Duodenal mucosa (tissue), 2 donors: ENCODE measurements around the gene IER3IP1.
"Not testable (repeated sequence)": the region's sequence is repeated elsewhere in the genome, so short reads cannot be mapped to it uniquely, and the experiment has no call there.

ENCODE experiments used
- H3K27ac ChIP-seq: one replicate; pipeline ENCODE4 v1.7.0; 2013; ENCODE audit warnings: low read depth, low read length
- H3K27me3 ChIP-seq, 2 donors: one replicate each; pipeline ENCODE4 v1.7.0; 2013; ENCODE audit warnings: low read length in 2 of 2, control low read depth in 1 of 2; ENCODE audit not compliant: insufficient read depth in 2 of 2, control insufficient read depth in 1 of 2
- H3K36me3 ChIP-seq, 2 donors: one replicate each; pipeline ENCODE4 v1.7.0; 2013; ENCODE audit warnings: low read length in 2 of 2, control low read depth in 1 of 2; ENCODE audit not compliant: insufficient read depth in 2 of 2, control insufficient read depth in 1 of 2
- H3K4me1 ChIP-seq, 2 donors: one replicate each; pipeline ENCODE4 v1.7.0; 2013; ENCODE audit warnings: low read length in 2 of 2, control low read depth in 1 of 2; ENCODE audit not compliant: insufficient read depth in 2 of 2, control insufficient read depth in 1 of 2
- H3K4me3 ChIP-seq, 2 donors: one replicate each; pipeline ENCODE4 v1.7.0; 2013; ENCODE audit warnings: low read length in 2 of 2, low read depth in 1 of 2
- H3K9ac ChIP-seq, 2 donors: one replicate each; pipeline ENCODE4 v1.7.0; 2013; ENCODE audit warnings: low read length in 2 of 2, low read depth in 1 of 2
- H3K9me3 ChIP-seq, 2 donors: one replicate each; pipeline ENCODE4 v1.7.0; 2013; ENCODE audit warnings: low read length in 2 of 2, control low read depth in 1 of 2; ENCODE audit not compliant: control insufficient read depth in 1 of 2

The IER3IP1 gene, protein sequence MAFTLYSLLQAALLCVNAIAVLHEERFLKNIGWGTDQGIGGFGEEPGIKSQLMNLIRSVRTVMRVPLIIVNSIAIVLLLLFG

DNA sequence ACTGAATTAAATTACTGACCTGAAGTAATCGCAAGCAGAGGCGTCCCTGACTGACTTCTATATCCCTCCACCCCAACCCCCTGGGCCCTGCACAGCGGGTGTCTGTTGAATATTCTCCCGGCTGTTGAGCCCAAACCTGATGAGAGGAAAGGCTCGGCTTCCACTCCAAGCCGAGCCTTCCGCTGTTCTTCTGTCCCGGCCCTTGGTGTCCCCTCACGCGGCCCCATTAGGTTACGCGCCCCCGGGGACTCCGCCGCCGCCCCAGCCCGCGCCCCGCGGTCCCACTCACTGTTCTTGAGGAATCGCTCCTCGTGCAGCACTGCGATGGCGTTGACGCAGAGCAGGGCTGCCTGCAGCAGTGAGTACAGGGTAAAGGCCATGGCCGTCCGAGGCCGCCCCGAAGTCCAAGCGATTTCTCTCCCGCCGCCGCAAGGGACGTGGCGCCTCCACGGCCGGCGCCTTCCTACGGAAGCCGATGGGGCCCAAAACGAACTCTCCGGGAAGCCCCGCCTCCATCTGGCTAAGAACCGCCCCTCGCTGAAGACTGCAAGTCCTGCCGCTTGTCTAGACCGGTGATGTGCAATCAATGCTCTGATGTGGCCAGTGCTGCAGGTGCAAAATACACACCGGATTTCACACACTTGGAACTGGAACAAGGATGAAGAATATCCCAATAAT is at the start of gene IER3IP1:
Gene IER3IP1, minus strand, starts transcription at position 467 of the 678 bp plus-strand sequence. Its CDS starts 87 bp downstream, at position 380.
- Histone ChIP-seq H3K27ac (peak within 1 kb of the TSS; percentile 75), H3K27me3 (no peaks in the 10 kb centered on the region), H3K36me3 (peaks cover 0 to 5% of the 10 kb centered on the region in 2 donors), H3K9ac (peak within 1 kb of the TSS; percentile 78 to 88), H3K4me1 (peaks cover 17 to 18% of the 10 kb centered on the region in 2 donors), H3K4me3 (peak within 1 kb of the TSS; percentile 88), H3K9me3 (no peaks in the 10 kb centered on the region)

DNA sequence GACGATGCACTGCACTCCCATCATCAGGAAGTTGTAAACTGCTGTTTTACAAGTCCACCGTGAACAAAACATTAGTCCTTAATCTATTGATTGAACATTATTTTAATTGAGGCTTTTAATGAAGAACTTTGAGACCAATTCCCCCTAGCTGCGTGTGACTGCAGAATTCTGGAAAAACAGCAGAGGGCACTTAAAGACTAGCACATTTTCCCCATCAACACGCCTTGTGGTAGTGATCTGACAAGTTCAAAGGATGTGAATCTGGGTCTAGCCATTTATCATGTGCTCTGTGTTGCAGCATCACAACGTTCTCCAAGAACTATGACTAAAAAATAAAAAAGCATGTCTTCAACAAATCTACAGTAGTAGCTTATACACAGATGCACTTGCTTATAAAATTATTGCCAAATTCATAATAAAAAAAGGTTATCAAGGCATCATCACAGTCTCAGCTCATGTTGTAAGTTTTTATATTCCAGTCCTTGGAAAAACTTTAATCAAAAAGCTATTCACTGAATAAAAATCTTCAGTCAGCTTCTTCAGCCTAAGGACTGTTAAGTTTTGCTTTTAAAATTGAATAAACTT is 39.5 kb upstream of the IER3IP1 start:
- H3K4me3 ChIP-seq = no peak overlapping the region
- peaks cover 3 to 14% of the 10 kb centered on the region in 2 donors for H3K27me3 ChIP-seq
- no peak overlapping the region for H3K9ac ChIP-seq
- no peaks in the 10 kb centered on the region for H3K9me3 ChIP-seq
- H3K36me3 ChIP-seq = no peaks in the 10 kb centered on the region
- H3K4me1 ChIP-seq = no peaks in the 10 kb centered on the region
- H3K27ac ChIP-seq = no peak overlapping the region

DNA sequence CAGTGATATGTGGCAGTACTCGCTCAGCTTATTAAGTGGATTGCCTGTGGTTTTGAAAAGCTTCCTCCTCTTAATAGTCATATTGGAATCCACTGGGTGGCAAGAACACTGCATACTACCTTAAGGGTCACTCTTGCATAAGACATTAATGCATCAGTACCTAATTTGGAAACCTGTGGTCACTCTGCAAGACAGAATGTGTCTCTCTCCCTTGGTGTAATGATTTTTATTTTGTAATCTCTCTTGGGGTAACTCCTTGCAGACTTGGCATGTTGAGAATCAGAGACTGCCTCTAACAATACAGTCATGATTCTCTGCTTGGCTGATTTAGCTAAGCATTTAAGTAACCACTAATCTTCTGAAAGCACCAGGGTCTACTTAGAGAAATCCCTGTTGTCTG is 33.0 kb upstream of the IER3IP1 start:
- Histone ChIP-seq H3K27me3 (peaks cover 4 to 8% of the 10 kb centered on the region in 2 donors), H3K9ac (no peak overlapping the region), H3K4me1 (no peaks in the 10 kb centered on the region), H3K9me3 (no peaks in the 10 kb centered on the region), H3K27ac (no peak overlapping the region), H3K4me3 (no peak overlapping the region), H3K36me3 (no peaks in the 10 kb centered on the region)

DNA sequence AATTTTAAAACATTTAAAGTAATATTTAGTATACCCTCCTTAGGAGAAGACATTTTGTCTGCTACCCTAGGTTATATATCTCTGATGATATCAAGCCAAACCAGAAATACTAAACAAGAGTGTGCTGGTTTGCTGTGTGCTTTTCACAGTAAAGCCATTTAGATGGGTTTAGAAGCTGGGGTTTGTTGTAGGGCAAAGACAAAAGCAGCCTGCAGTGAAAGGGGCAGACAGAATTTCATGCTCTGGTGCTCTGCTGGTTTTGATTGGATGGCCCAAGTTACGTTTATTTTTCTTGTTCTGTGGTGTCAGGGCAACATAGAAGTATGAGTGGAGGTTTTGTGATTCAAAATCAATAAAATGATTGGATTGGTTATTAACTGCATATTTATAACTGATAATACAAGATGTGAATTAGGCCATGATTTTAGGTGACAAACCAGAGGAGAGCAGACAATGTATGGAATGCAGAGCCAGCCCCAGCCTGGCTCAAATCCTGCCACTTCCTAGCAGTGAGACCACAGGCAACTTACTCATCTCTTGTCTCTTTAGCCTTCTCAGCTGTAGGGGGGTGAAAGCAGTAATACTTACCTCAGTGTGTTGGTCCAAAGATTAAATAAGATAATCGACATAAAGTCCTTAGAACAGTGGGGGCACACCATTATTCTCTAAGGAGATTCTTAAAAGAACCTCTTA is 30.9 kb upstream of the IER3IP1 start:
- no peak overlapping the region for H3K9ac ChIP-seq
- H3K27ac ChIP-seq = no peak overlapping the region
- no peaks in the 10 kb centered on the region for H3K4me1 ChIP-seq
- H3K4me3 ChIP-seq = no peak overlapping the region
- no peaks in the 10 kb centered on the region for H3K9me3 ChIP-seq
- H3K36me3 ChIP-seq = no peaks in the 10 kb centered on the region
- H3K27me3 ChIP-seq = peaks cover 4% of the 10 kb centered on the region in 2 donors

DNA sequence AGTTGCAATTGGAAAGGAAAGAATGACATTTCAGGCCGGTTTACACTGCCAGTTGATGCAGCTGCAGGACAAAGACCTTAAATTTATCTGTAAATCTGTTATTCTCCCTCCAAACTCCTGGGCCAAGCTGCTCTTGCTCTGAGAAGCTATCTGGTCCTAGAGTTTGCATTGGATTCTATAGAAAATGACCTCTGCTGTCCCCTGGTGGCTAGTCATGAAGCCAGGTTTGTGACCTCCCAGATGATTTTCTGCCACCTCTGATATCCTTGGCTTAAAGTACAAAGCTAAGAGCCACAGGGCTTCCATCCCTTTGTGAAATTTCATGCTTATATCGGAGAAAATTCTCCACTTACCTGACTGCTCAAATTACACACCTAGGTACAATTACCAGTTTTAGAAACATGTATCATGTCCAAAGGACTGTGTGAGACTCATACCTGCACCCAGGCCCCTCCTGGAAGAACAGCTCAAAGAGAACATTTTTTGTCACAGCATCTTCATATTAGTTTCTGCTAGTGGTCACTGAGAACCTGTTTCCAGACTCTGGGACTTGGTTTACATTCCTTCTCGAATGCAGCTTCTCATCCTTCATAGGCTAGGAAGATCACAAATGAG is 28.9 kb upstream of the IER3IP1 start:
- Histone ChIP-seq H3K4me3 (no peak overlapping the region), H3K27me3 (peaks cover 4% of the 10 kb centered on the region in 2 donors), H3K9ac (no peak overlapping the region), H3K27ac (no peak overlapping the region), H3K9me3 (no peaks in the 10 kb centered on the region), H3K4me1 (no peaks in the 10 kb centered on the region), H3K36me3 (no peaks in the 10 kb centered on the region)

DNA sequence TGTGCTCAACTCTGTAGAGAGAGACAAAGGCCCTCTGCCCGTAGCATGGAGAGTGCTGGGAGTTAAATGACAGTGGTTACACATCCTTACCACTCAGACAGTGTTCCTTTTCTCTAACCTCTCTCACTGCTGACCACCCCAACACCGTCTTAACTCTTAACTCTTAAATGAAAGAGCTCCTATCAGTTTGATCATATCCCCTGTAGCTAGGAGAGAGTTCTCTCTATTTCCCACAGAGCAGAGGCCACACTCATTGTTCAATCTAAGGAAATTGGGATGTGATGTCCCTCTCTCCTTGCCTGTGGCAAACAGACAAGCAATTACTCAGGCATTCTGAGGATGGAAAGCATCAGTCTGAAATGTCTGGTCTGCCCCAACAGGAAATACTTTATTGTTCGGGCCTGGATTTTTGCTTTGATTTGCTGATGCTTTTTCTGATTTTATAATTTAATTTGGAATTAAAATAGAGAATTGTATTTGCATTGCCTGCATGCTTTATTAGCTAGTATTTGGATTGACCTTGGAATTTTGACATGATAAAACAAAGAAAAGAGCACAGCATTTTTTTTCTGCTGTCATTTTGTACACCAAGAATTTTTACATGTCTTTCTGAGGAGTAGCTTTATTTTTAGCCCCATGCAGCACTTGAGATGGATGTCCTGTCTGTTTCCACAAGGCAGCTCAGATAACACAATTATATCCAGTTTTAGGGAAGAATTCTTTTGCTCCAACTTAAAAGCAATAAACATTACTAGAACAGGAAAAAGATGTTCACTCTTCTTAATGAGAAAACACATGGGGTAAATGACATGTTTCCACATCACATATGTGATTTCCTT is 27.7 kb upstream of the IER3IP1 start:
- no peaks in the 10 kb centered on the region for H3K4me1 ChIP-seq
- no peaks in the 10 kb centered on the region for H3K36me3 ChIP-seq
- no peak overlapping the region for H3K27ac ChIP-seq
- H3K4me3 ChIP-seq = no peak overlapping the region
- H3K9me3 ChIP-seq = no peaks in the 10 kb centered on the region
- H3K9ac ChIP-seq = no peak overlapping the region
- peaks cover 0 to 4% of the 10 kb centered on the region in 2 donors for H3K27me3 ChIP-seq

DNA sequence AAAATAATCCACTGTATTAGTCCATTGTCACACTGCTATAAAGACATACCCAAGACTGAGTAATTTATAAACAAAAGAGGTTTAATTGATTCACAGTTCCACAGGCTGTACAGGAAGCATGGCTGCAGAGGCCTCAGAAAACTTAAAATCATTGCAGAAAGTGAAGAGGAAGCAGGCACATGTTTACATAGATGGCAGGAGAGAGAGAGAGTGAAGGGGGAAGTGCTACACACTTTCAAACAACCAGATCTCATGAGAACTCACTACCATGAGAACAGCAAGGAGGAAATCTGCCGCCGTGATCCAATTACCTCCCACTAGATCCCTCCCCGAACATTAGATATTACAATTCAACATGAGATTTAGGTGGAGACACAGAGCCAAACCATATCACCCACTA is 19.8 kb upstream of the IER3IP1 start:
- H3K9me3 ChIP-seq, H3K27ac ChIP-seq, H3K9ac ChIP-seq, H3K4me3 ChIP-seq, H3K27me3 ChIP-seq, H3K36me3 ChIP-seq, H3K4me1 ChIP-seq: not testable (repeated sequence)

DNA sequence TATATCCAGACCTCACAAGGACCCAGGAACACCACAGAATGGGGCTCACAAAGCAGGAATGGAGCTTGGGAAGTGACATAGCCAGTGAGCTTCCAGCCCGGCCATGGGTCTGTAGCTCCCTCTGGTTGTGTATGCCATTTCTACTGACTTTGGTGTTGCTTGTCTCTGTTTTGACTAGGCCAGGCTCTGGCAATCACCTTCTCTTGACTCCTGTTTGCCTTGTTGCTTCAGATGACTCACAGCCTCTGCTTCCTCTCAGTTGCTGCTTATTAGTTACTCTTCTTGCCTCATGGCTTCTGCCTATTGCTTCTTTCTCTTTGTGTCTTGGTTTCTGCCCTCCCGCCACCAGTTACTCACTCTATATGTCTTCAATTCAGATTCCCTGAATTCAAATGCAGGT is 15.8 kb upstream of the IER3IP1 start:
- no peaks in the 10 kb centered on the region for H3K9me3 ChIP-seq
- H3K36me3 ChIP-seq = no peaks in the 10 kb centered on the region
- no peak overlapping the region for H3K27ac ChIP-seq
- no peaks in the 10 kb centered on the region for H3K4me1 ChIP-seq
- H3K9ac ChIP-seq = no peak overlapping the region
- no peak overlapping the region for H3K4me3 ChIP-seq
- H3K27me3 ChIP-seq = no peaks in the 10 kb centered on the region

DNA sequence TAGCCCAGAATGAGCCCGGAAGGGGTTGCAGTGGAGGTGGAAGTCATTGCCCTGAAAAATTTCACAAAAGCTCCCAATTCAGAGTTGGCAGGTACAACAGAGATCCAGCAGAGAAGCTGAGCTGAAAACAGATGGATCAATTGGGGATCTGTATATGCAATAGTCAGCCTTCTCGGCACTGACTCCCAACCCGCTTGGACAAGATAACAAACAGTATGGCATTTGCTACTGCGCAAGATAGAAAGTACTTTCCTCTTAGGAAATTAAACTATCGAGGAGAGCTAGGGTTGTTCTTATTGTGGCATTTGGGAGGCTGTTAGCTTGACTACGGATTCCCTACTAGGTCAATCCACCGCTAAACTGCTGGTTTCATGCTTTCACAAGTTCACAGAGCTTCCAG is 11.6 kb upstream of the IER3IP1 start:
- Histone ChIP-seq H3K9ac (no peak overlapping the region), H3K9me3 (peaks cover 7 to 11% of the 10 kb centered on the region in 2 donors), H3K4me1 (no peaks in the 10 kb centered on the region), H3K27ac (no peak overlapping the region), H3K4me3 (no peak overlapping the region), H3K27me3 (no peaks in the 10 kb centered on the region), H3K36me3 (no peaks in the 10 kb centered on the region)
